ENCODE measurements around the gene RAPGEF3. TPM values are rescaled to one million over a fixed set of nuclear protein-coding genes. Genes with fewer than 3 reads are reported as not detected.

The RAPGEF3 gene
- total and polyA plus RNA-seq, 5 donors: 14.1 to 44.9 (median 23.6) TPM

DNA sequence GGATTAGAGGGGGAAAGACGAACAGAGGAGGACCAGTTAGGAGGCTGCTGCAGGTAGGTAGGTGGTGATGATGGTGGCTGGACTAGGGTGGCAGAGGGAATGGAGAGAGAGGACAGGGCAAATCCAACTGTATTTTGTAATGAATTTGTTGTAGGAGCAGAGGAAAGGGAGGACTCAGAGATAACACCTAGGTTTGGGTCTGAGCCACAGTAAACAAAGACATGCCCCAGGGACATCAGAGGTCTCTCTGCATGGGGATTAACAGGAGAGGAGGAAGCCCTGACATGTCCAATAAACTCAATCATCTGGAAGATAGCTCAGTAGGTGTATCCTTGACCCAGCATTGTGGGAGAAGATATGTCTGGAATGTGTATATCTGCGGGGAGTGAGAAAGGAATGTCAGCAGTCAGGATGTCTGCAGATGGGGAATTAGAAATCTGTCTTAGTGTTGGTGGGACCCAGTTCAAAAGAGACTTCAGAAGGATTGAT lies 9.7 kb upstream of the RAPGEF3 start:
- H3K9me3 ChIP-seq (ENCODE audit: control insufficient read depth, low read length): no peaks in the 10 kb centered on the region
- H3K4me1 ChIP-seq (ENCODE audit: control insufficient read depth, insufficient read depth, low read length): no peaks in the 10 kb centered on the region
- no peak overlapping the region for H3K4me3 ChIP-seq (ENCODE audit: low read length)
- intact Hi-C loops (cut with DNase I): loop anchor here in 1 of 4 donors (5.0 kb wide), 1 partner anchor 51 kb away; no protein-coding TSS in a partner anchor
- no peaks in the 10 kb centered on the region for H3K27me3 ChIP-seq (ENCODE audit: control insufficient read depth, insufficient read depth)
- WGBS: 47% methylated on average over 2 of the region's 2 CpGs
- DNase-seq (no peak), ATAC-seq (no peak)
- H3K27ac ChIP-seq (ENCODE audit: low read length): no peak overlapping the region

GRCh38 chr12:47767216-47767724 lies 8.6 kb upstream of the RAPGEF3 start:
- H3K4me3 ChIP-seq (ENCODE audit: low read length): no peak overlapping the region
- no peaks in the 10 kb centered on the region for H3K9me3 ChIP-seq (ENCODE audit: control insufficient read depth, low read length)
- peak in 1 of 2 donors; percentile 22 for ATAC-seq
- H3K27me3 ChIP-seq (ENCODE audit: control insufficient read depth, insufficient read depth): no peaks in the 10 kb centered on the region
- intact Hi-C loops (cut with DNase I): loop anchor here in 2 of 4 donors (2.0 to 5.0 kb wide), 2 partner anchors 50 to 52 kb away; no protein-coding TSS in a partner anchor
- H3K27ac ChIP-seq (ENCODE audit: low read length): no peak overlapping the region
- WGBS: 68% methylated on average over 4 of the region's 4 CpGs
- peak in 2 of 3 donors; percentile 58 for DNase-seq
- no peaks in the 10 kb centered on the region for H3K4me1 ChIP-seq (ENCODE audit: control insufficient read depth, insufficient read depth, low read length)

DNA sequence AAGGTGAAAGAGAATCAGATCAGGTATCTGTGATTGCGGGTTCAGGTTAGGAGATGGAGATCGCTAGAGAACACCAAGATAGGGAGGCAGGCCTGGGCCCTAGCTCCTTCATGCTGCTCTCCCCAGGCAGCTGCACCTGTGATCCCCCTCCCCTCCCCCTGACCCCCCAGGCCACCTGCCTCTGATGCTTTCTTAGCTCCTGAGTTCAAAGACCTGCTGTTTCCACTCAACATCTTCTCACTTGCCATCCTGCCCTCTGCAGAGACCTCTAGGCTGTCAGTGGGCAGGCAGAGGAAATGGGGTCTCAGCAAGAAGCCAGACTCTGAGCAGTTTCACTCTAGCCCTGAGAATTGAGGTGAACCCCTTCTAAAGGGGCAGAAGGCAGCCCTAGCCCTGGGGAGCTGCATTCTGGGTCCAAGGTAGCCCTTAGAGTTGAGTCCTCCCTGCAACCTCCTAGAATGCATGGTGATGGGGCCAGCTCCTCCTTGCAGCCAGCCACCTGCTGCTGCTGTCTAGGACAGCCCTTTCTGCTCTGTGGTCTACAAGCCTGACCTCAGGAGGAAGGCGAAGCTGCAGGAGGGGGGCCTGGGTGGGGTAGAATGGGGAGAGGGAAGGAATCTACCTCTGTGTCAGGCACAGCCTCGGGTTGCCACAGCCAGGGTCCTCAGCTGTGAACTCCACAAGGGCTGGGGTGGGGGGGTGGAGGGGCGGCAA lies 8.0 kb upstream of the RAPGEF3 start:
- H3K4me3 ChIP-seq (ENCODE audit: low read length): no peak overlapping the region
- whole genome bisulfite sequencing: 72% methylated on average over 5 of the region's 5 CpGs
- DNase-seq (no peak), ATAC-seq (peak in 1 of 2 donors; percentile 7)
- H3K27ac ChIP-seq (ENCODE audit: low read length): no peak overlapping the region
- H3K9me3 ChIP-seq (ENCODE audit: control insufficient read depth, low read length): no peaks in the 10 kb centered on the region
- H3K27me3 ChIP-seq (ENCODE audit: control insufficient read depth, insufficient read depth): no peaks in the 10 kb centered on the region
- H3K4me1 ChIP-seq (ENCODE audit: control insufficient read depth, insufficient read depth, low read length): no peaks in the 10 kb centered on the region
- intact Hi-C loops (cut with DNase I): loop anchor here in 2 of 4 donors (2.0 to 5.0 kb wide), 2 partner anchors 49 to 52 kb away; no protein-coding TSS in a partner anchor

GRCh38 chr12:47763481-47764346 lies 5.0 kb upstream of the RAPGEF3 start:
- no peak for ATAC-seq
- no peak overlapping the region for H3K4me3 ChIP-seq (ENCODE audit: low read length)
- H3K27ac ChIP-seq (ENCODE audit: low read length): no peak overlapping the region
- DNase-seq: peak in 1 of 3 donors; percentile 13
- H3K27me3 ChIP-seq (ENCODE audit: control insufficient read depth, insufficient read depth): no peaks in the 10 kb centered on the region
- 77% methylated on average over 8 of the region's 8 CpGs for WGBS
- H3K4me1 ChIP-seq (ENCODE audit: control insufficient read depth, insufficient read depth, low read length): peaks cover 4% of the 10 kb centered on the region
- intact Hi-C loops (cut with DNase I): no loop called here
- no peaks in the 10 kb centered on the region for H3K9me3 ChIP-seq (ENCODE audit: control insufficient read depth, low read length)

DNA sequence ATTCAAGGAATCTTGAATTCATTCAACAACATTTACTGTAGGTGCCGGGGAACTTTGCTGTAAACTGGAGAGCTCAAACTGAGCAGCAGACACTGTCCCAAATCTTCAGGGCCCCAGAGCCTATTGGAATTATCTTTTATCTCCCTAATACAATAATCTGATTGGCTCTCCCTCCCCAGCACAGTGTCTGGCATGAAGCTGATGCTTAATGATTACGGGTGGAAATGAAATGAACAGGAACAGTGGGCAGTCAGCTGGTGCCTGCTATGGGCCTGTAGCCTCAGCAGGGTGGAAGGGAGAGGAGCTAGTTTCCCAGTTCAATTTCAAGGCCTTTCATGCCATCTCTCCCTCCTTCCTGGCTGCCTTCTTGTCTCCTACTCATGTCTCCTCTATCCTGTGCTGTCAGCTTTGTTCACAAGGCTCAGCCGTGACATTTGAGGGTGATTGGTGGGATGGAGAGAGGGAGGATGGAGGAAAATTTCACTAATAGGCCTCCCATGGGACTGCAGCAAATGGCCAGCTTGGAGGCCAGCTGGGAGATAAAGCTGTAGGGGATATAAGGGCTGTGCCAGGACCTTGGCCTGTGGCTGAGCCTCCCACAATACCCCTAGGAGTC lies 4.3 kb upstream of the RAPGEF3 start:
- Histone ChIP-seq H3K4me1 (ENCODE audit: control insufficient read depth, insufficient read depth, low read length) (peaks cover 4% of the 10 kb centered on the region), H3K27ac (ENCODE audit: low read length) (no peak overlapping the region), H3K9me3 (ENCODE audit: control insufficient read depth, low read length) (no peaks in the 10 kb centered on the region), H3K27me3 (ENCODE audit: control insufficient read depth, insufficient read depth) (no peaks in the 10 kb centered on the region), H3K4me3 (ENCODE audit: low read length) (no peak overlapping the region)
- no peak for ATAC-seq
- intact Hi-C loops (cut with DNase I): no loop called here
- 65% methylated on average over 3 of the region's 3 CpGs for WGBS
- peak in 1 of 3 donors; percentile 11 for DNase-seq

DNA sequence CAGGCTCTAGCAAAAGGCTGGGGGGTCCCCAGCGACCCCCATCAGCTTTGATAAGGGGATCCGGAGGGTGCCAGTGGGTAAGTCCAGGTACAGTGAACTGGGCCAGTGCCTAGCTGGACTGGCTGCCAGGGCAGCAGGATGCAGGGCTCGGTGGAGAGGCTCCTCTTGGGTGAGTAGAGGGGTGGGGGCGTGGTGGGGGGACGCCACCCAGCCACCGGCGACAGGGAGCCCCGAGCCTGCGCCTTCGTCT lies 171 bp downstream of the RAPGEF3 start:
- no peaks in the 10 kb centered on the region for H3K27me3 ChIP-seq (ENCODE audit: control insufficient read depth, insufficient read depth)
- 2% methylated on average over 10 of the region's 10 CpGs for WGBS
- ATAC-seq (no peak), DNase-seq (no peak)
- peak overlapping the region; percentile 33 for H3K27ac ChIP-seq (ENCODE audit: low read length)
- H3K9me3 ChIP-seq (ENCODE audit: control insufficient read depth, low read length): no peaks in the 10 kb centered on the region
- H3K4me1 ChIP-seq (ENCODE audit: control insufficient read depth, insufficient read depth, low read length): peaks cover 17% of the 10 kb centered on the region
- intact Hi-C loops (cut with DNase I): no loop called here
- H3K4me3 ChIP-seq (ENCODE audit: low read length): peak overlapping the region; percentile 51

- DNase-seq (peak; percentile 57 to 84 (median 83)), ATAC-seq (peak; percentile 5 to 36)
- intact Hi-C loops (cut with DNase I): no loop called here
- H3K27ac ChIP-seq (ENCODE audit: low read length): peak overlapping the region; percentile 44
- H3K9me3 ChIP-seq (ENCODE audit: control insufficient read depth, low read length): no peaks in the 10 kb centered on the region
- WGBS: 41% methylated on average over 20 of the region's 20 CpGs
- no peaks in the 10 kb centered on the region for H3K27me3 ChIP-seq (ENCODE audit: control insufficient read depth, insufficient read depth)
- H3K4me1 ChIP-seq (ENCODE audit: control insufficient read depth, insufficient read depth, low read length): peaks cover 19% of the 10 kb centered on the region
- peak overlapping the region; percentile 51 for H3K4me3 ChIP-seq (ENCODE audit: low read length)
Measured at GRCh38 chr12:47757840-47758583, 668 bp downstream of the RAPGEF3 start.

GRCh38 chr12:47757364-47757839 lies 1.3 kb downstream of the RAPGEF3 start:
- H3K27ac ChIP-seq (ENCODE audit: low read length): peak overlapping the region; percentile 44
- H3K4me3 ChIP-seq (ENCODE audit: low read length): peak overlapping the region; percentile 51
- no peaks in the 10 kb centered on the region for H3K9me3 ChIP-seq (ENCODE audit: control insufficient read depth, low read length)
- H3K4me1 ChIP-seq (ENCODE audit: control insufficient read depth, insufficient read depth, low read length): peaks cover 23% of the 10 kb centered on the region
- intact Hi-C loops (cut with DNase I): no loop called here
- DNase-seq: no peak
- no peak for ATAC-seq
- WGBS: 50% methylated on average over 7 of the region's 7 CpGs
- H3K27me3 ChIP-seq (ENCODE audit: control insufficient read depth, insufficient read depth): no peaks in the 10 kb centered on the region

DNA sequence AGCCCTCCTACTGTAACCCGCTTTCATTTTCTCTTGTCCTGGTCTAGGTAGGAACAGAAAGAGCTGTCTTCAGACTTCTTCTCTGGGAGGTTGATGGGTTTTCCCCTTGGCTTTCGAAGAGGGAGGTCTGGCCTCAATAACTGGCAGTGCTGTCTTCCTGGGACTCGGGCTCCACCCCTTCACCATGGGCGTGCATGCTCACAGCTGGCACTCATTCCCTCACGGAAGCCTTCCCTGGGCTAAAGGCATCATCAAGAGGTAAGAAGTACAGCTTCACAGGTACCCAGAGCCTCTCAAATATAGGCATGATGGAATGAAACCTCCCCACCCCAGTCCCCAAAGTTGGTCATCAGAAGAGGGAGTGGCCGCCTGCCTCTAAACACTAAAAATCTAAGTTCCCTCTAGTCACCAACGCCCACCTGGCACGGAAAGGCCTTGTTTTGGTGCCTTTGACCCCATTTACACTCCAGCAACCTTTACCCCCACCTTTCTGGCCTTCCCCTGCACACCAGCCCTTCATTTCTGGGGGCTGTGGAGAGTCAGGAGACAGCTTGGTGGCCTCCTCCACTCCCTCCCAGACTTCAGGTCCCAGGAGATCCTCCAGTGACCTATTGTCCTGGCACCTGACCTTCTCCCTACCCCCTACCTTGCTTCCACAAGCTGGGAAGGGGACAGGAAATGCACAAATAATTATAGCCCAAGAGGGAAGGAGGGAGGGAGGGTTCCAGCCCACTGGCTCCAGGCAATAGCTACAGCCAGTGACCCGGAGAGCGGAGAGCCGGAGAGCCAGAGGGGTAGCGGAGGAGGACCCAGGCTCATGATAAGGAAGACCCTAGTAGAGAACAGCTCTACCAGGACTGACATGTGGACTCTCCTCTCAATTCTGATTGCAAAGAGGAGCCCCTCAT lies 2.8 kb downstream of the RAPGEF3 start:
- H3K27ac ChIP-seq (ENCODE audit: low read length): peak overlapping the region; percentile 67
- no peak for DNase-seq
- no peaks in the 10 kb centered on the region for H3K27me3 ChIP-seq (ENCODE audit: control insufficient read depth, insufficient read depth)
- no peak for ATAC-seq
- 59% methylated on average over 12 of the region's 12 CpGs for WGBS
- intact Hi-C loops (cut with DNase I): no loop called here
- peaks cover 27% of the 10 kb centered on the region for H3K4me1 ChIP-seq (ENCODE audit: control insufficient read depth, insufficient read depth, low read length)
- H3K9me3 ChIP-seq (ENCODE audit: control insufficient read depth, low read length): no peaks in the 10 kb centered on the region
- peak overlapping the region; percentile 51 for H3K4me3 ChIP-seq (ENCODE audit: low read length)

Measured in right cardiac atrium (tissue), 5 donors.